HG02588 (cell line): ENCODE results near the gene IQGAP2.
"Not testable (repeated sequence)": the region's sequence is repeated elsewhere in the genome, so short reads cannot be mapped to it uniquely, and the experiment has no call there.

Experiments used
- ATAC-seq: cut with Tn5 transposase; IDR thresholded peaks from one replicate; pipeline ENCODE4 v1.9.1; 2021; ENCODE audit warnings: mild to moderate bottlenecking, moderate library complexity; ENCODE audit not compliant: unreplicated experiment

Gene IQGAP2

DNA sequence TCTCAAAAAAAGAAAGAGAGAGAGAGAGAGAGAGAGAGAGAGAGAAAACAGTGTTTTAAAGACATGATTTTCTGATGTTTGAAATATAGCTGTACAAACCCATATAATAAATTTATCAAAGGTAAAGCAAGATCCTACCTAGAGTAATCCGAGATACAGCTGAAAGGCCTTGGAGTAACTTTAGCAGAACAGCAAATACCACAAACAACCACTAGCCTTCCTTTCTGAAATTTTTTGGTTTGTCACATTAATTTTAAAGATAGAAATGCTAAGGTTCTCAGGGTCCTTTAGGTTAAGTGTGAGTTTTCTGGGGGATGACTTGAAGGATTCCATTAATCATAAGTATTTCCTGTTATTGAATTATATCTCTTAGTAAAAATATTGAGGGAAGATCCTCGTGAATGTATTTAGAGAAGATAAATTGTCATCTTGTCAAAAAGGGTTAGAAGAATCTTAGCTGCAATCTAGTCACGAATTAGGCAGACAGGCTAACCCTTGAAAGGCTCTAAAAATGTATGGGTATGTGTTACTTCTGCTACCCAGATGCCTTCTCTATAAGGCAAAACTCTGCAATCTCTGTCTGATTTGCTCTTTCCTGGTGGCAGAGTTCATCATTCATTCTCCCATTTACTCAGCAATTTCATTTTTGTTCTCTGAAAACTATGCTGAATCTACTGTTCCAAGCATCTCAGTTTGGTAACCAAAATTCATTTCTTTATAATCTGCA is 192.8 kb downstream of the IQGAP2 start:
- no peak for ATAC-seq

DNA sequence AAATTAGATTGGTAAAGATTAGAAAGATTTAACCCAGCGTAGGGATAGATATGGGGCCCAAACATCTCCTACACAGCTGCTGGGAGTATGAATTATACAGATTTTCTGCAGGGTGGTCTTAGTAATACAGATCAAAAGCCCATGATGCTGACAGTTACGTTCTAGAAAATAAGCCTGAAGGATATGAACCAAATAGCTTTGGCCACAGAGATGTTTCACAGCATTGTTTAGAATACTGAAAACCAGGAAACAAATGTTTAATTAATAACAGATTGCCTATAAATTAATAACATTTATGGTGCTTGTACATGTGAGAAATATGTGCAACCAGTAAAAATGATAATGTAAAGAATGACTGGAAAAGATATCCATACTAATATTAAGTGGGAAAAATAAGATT is 195.4 kb downstream of the IQGAP2 start:
- no peak for ATAC-seq

DNA sequence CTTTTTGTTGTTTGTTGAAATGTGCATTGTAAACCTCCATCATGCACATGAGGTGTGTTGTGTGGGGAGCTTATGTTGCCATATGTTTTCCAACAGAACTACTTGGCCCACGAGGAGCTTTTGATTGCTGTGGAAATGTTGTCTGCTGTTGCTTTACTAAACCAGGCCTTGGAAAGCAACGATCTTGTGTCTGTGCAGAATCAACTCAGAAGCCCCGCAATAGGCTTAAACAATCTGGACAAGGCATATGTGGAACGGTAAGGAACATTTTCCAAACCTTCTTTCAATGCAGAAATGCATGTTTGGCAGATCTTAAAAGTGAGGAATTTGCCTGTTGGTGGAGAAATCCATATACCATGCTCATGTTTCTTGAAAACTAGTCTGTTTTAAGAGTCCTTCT is 197.6 kb downstream of the IQGAP2 start:
- ATAC-seq = no peak

DNA sequence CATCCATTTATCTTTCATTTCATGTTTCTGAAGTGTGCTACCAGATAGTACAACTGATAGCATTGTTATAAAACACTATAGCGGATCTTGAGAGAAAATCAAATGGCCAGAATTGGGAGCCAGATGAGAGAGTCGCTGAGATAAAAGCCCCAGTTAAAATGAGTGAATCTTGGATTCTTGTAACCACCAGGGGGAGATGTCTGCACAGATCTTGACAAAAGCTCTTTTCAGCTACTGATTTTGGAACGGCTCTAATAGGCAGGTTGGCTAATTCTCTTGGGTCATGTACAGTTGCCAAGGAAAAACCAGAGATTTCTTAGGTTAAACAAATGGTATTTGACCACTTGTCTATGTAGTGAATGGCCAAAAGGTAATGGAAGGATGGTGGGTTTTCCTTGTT is 198.4 kb downstream of the IQGAP2 start:
- no peak for ATAC-seq

DNA sequence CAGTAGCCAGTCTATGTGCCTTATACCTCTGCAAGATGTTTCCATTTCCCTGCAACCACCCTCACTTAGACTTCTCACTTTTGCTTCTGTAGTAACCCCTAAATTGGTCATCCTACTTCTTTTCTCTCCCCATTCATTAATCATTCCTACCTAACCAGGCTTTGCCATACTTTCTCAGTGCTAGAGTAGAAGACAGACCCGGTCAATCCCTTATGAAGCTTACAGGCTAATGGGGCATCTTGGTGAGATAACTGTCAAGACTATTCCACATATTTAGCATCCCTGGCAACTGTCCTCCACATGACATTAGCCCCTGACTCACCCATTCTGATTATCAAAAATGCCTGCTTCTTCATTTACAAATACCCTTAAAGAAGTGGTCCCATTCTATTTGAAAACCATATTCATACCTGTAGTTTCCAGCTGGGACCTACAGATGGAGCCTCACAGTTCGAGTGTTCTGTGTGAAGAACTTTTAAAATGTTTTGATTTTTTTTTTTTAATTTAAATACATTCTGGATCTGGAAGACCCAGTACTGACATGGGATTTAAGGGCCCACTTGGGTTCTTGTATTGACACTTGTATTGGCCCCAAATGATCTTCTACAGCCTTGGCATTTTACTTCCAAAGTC is 199.1 kb downstream of the IQGAP2 start:
- no peak for ATAC-seq

- not testable (repeated sequence) for ATAC-seq
Observed at GRCh38 chr5:76603991-76604390, 200.9 kb downstream of the IQGAP2 start.

GRCh38 chr5:76604838-76605237 is 201.8 kb downstream of the IQGAP2 start:
- no peak for ATAC-seq

DNA sequence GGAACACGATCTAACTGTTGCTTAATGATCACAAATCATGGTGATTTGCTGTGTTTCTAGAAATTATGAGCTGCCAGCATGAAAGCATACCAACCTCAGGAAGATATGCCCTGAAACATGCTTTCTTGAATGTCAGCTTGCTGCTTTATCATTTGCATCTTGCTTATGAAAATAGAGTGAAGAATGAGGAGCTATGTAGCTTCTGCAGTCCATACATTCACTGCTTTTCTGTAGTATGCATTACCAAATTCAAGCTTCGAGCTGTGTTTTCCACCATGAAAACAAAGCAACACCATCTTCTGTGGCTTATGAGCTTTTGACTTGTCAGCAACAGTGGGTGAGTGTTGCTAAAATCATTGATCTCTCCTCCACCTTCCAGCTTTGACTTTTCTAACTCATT is 203.6 kb downstream of the IQGAP2 start:
- no peak for ATAC-seq

DNA sequence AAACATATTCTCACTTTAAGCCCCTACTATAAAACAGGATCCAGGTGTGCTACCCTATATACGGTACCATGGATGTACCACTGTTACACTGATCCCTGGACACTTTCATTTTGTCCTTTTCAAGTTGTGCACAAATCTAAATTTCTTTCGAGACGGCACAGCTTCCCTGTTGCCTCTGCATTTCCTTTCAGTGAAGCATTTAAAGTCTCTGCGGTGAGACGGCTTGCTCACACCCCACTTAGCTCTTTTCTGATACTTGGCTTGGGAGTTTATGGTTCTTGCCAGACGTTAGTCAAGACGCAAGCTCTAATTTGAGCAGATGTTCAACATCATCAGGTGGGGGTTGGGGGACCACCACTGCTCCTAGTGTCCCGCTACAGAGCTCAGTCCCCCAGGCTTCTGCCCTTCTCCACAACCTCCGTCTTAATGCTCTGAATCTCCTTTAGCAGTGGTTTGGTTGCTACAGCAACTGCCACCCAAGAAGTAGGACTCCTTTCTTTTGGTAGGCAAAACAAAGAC is 204.3 kb downstream of the IQGAP2 start:
- ATAC-seq = no peak

DNA sequence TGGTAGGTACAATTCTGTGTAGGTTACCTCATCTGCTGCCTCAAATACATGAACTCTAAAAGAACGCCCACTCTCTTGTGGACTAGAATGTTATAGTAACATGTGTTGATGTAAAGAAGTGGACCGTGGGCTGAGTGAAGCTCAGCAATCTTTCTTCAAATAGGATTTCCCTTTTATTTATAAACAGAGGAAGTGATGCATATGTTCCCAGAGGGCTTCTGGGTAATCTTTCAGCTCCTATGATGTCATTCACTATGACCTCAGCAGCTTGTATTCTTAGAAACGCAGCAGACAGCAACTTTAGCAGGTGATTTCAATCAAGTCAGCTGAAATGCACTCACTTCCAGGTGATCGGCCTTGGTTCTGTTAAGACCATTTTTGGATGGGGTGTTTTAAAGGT is 205.7 kb downstream of the IQGAP2 start:
- no peak for ATAC-seq

GRCh38 chr5:76610196-76610595 is 207.1 kb downstream of the IQGAP2 start:
- no peak for ATAC-seq

- no peak for ATAC-seq
Observed at GRCh38 chr5:76612942-76613341, 209.9 kb downstream of the IQGAP2 start.

- no peak for ATAC-seq
Observed at GRCh38 chr5:76615759-76616158, 212.7 kb downstream of the IQGAP2 start.

DNA sequence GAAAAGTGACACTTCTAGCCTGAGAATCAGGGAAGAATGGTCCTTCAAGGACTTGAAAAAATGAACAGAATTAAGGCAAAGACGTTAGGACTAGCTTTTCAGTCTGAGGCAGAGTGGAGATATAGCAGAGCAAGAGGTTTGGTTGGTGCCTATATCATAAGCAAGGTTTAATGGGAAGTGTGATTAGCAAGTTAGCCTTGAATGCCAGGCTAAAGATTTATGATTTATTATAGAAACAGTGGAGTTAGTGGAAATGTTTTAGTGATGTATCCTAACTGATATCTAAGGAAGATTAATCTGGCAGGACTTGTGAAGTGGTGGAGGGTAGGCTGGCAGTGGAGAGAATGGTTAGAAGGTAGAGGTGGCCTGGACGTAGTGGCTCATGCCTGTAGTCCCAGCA is 213.1 kb downstream of the IQGAP2 start:
- no peak for ATAC-seq

DNA sequence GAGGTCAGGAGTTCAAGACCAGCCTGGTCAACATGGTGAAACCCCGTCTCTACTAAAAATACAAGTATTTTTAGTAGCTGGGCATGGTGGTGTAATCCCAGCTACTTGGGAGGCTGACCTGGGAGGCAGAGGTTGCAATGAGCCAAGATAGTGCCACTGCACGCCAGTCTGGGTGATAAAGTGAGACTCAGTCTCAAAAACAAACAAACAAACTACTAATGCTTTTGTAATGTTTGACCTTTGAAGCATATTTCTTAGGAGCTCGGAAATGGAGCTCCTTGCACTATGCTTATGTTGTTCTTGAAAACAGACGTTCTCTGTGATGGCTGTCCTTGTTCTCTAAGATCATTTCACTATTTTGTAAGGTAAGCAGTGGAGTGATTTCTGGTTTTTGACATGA is 214.1 kb downstream of the IQGAP2 start:
- no peak for ATAC-seq

DNA sequence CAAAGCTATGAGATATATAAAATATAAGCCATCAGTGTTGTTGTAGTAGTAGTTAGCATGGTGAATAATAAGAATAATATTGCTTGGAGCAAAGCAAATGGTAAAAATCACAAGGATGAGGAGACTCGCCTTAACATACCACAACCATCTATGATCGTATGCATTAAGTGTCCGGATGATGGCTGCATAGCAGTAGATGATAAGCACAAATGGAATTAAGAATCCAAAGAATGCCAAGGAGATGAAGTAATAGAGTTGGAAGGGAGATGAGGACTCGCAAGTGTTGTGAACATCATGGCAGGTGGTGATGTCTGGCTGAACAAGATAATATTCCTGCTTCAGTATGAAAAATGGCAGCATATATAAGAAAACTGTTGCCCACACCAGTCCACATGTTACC is 214.6 kb downstream of the IQGAP2 start:
- no peak for ATAC-seq

DNA sequence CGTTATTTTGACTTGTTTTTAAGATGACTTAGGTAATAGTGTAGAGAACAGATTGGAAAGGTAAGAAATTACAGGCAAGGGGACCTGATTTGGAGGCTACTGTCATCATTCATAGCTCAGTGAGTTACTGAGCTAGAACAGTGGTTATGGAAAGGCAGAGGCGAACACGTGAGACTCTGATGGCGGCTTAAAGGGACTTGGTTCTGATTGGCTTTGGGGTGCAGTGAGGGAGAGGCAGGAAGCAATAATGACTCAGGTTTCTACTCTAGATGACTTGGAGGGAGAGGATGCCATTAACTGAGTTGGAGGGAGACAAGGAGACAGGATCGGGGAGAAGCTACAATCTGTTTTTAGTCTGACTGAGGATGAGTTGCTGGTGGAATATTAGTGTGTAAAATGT is 217.1 kb downstream of the IQGAP2 start:
- ATAC-seq = no peak

GRCh38 chr5:76622076-76622475 is 219.0 kb downstream of the IQGAP2 start:
- no peak for ATAC-seq

DNA sequence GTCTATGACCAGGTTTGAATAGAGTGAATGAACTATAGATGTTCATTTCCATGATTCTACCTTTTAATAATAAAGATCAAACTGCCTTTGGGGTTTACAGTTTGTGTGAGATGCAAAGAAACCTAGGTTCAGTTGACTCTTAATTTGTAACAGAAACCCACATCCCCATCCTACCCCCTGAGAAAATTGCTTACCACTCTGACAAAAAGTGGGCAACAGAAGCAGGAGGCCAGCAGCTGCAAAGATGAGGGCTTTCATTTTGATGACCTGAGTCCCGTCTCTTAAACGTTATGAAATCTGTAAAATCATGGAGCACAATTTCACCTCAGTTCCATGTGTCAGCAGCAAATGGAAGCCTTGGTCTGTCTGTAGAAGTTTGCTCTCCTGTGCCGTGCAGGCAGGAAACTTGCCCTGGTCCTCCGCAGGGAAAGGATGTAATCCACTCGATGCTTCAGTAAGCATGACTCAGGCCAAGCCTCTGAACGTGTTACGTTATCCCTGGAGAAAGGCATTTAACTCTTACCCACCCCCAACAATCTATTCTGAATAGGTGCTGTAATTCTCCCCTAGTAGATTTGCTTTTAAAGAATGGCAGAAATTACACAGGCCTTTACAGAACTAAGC is 220.0 kb downstream of the IQGAP2 start, which contains the start of gene F2RL2:
Gene F2RL2, minus strand, starts transcription at position 431 of the 624 bp plus-strand sequence. Its CDS starts 173 bp downstream, at position 258.
- ATAC-seq = no peak

DNA sequence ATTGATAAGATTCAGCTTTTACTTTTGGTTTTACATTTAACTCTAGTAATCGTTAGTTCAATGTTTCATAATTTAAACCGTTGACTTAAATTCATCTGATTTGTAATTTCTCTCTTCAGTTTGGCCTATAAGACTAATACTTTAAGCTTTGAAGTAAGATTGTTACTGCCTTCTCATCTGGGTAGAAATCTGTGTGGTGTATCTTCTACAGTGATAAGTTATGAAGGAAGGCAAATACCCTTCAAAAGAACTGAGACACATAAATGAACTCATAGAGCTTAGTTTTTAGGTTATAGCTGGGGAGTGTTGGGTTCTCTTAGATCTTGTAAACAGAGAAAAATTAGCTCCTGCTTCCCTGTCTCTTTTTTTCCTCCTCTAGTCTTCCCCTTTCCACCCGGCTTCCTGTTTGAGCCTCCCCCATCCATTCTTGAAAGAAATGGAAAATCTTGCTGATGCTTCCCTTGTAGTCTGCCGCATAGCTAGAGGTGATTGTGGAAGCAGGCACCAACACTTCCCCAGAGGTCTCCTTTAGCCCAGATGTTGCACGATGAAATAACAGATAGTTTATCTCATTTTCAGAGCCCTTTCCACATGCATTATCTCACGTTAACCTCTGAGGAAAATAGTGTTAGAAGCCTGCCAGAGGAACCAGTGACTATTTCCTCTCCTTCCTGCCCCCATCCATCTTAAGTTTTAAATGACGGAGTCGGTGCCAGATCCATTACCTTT is 222.2 kb downstream of the IQGAP2 start:
- ATAC-seq = no peak

- no peak for ATAC-seq
Observed at GRCh38 chr5:76626738-76627137, 223.7 kb downstream of the IQGAP2 start.
